Testis (tissue), 3 donors: ENCODE results near the gene SMAD7. TPM values are rescaled to one million over a fixed set of nuclear protein-coding genes. Genes with fewer than 3 reads are reported as not detected.

Source experiments
- DNase-seq: peaks from one replicate; pipeline ENCODE4 v3.0.0-alpha.2; 2019
- H3K27ac ChIP-seq, 2 donors: fragments of 200-600 bp; sonication (generic); one replicate each; pipeline ENCODE4 v1.5.1; 2019
- H3K27me3 ChIP-seq: fragments of 200-600 bp; sonication (generic); one replicate; pipeline ENCODE4 v1.5.1; 2019
- H3K36me3 ChIP-seq: fragments of 200-600 bp; sonication (generic); one replicate; pipeline ENCODE4 v1.5.1; 2017; ENCODE audit warnings: low read depth; ENCODE audit errors: missing control alignments
- H3K4me1 ChIP-seq: fragments of 200-600 bp; sonication (generic); one replicate; pipeline ENCODE4 v1.5.1; 2019
- H3K4me3 ChIP-seq, 2 donors: fragments of 200-600 bp; sonication (generic); one replicate each; pipeline ENCODE4 v1.5.1; 2017 to 2019
- H3K9me3 ChIP-seq: fragments of 200-600 bp; sonication (generic); one replicate; pipeline ENCODE4 v1.5.1; 2017
- CTCF ChIP-seq, 3 experiments: fragments of 450-650 bp in 2 of 3; fragments of 200-600 bp in 1 of 3; sonication (generic) in 1 of 3; IDR thresholded peaks; one replicate each; pipeline ENCODE4 v1.5.1; 2016 to 2019; ENCODE audit warnings: antibody characterized with exemption in 3 of 3, mild to moderate bottlenecking in 2 of 3, moderate library complexity in 1 of 3
- POLR2A ChIP-seq: fragments of 450-650 bp; IDR thresholded peaks from one replicate; pipeline ENCODE4 v1.6.1; 2017; ENCODE audit warnings: antibody characterized with exemption, mild to moderate bottlenecking, moderate library complexity
- WGBS, 2 donors: methylation state at CpG; one replicate each; pipeline ENCODE4 v1.1.5; 2018; 5-methylcytosine and 5-hydroxymethylcytosine counted together
- intact Hi-C: fragments of 100-400 bp; cut with DNase I; formaldehyde crosslinking; loops from one replicate; pipeline ENCODE4 v1.15.1; 2023; ENCODE audit warnings: low total_unique reads
- polyA plus RNA-seq: library from polyadenylated mRNA; stranded (reverse); fragments of 350-450 nt; fragmentation: Illumina TruSeq; extraction: RNeasy Lipid Tissue Mini Kit (QIAGEN cat#74804); gene quantifications from one replicate; pipeline ENCODE4 v1.2.3, GENCODE V29; 2014; ENCODE audit warnings: low read depth, low replicate concordance; ENCODE audit not compliant: insufficient read depth
- total RNA-seq, 2 donors: library from RNA; depleted of rRNA; stranded (reverse); fragments of >200 nt; gene quantifications; one replicate each; pipeline ENCODE4 v1.2.3, GENCODE V29; 2016

Gene SMAD7
- total and polyA plus RNA-seq, 3 donors from 2014 or later: 7.5 to 14.6 (median 9.8) TPM

- Histone ChIP-seq H3K9me3 (no peaks in the 10 kb centered on the region), H3K36me3 (no peaks in the 10 kb centered on the region), H3K4me1 (no peaks in the 10 kb centered on the region), H3K27me3 (no peaks in the 10 kb centered on the region), H3K27ac (no peak overlapping the region), H3K4me3 (no peak overlapping the region)
- no peak for DNase-seq
- WGBS, 2 donors: 90 to 93% methylated on average over 4 to 8 of the region's 8 CpGs
- intact Hi-C loops: no loop called here
- no peak for TF ChIP-seq POLR2A
- no peak for TF ChIP-seq CTCF (IDR thresholded peaks at IDR 0.05)
Measured at GRCh38 chr18:48996901-48997463, 46.2 kb upstream of the SMAD7 start.

GRCh38 chr18:48996041-48996440 is 45.3 kb upstream of the SMAD7 start:
- no peaks in the 10 kb centered on the region for H3K36me3 ChIP-seq
- WGBS, 2 donors: 95 to 99% methylated on average over 4 of the region's 4 CpGs
- H3K27ac ChIP-seq: no peak overlapping the region
- no peaks in the 10 kb centered on the region for H3K4me1 ChIP-seq
- intact Hi-C loops: no loop called here
- no peaks in the 10 kb centered on the region for H3K9me3 ChIP-seq
- TF ChIP-seq CTCF (IDR thresholded peaks at IDR 0.05) (no peak), POLR2A (no peak)
- DNase-seq: no peak
- no peak overlapping the region for H3K4me3 ChIP-seq
- H3K27me3 ChIP-seq: no peaks in the 10 kb centered on the region

- DNase-seq: no peak
- WGBS, 2 donors: 95 to 96% methylated on average over 19 to 20 of the region's 20 CpGs
- Histone ChIP-seq H3K27ac (no peak overlapping the region), H3K4me1 (peaks cover 5% of the 10 kb centered on the region), H3K27me3 (no peaks in the 10 kb centered on the region), H3K9me3 (no peaks in the 10 kb centered on the region), H3K36me3 (no peaks in the 10 kb centered on the region), H3K4me3 (no peak overlapping the region)
- intact Hi-C loops: no loop called here
- TF ChIP-seq POLR2A: no peak
- no peak for TF ChIP-seq CTCF (IDR thresholded peaks at IDR 0.05)
Measured at GRCh38 chr18:48994926-48995835, 44.4 kb upstream of the SMAD7 start.

GRCh38 chr18:48994044-48994651 is 43.4 kb upstream of the SMAD7 start:
- H3K9me3 ChIP-seq: no peaks in the 10 kb centered on the region
- peaks cover 5% of the 10 kb centered on the region for H3K4me1 ChIP-seq
- no peak for TF ChIP-seq CTCF (IDR thresholded peaks at IDR 0.05)
- TF ChIP-seq POLR2A: no peak
- WGBS, 2 donors: 49 to 60% methylated on average over 15 of the region's 15 CpGs
- intact Hi-C loops: no loop called here
- no peak overlapping the region for H3K4me3 ChIP-seq
- no peak overlapping the region for H3K27ac ChIP-seq
- no peak for DNase-seq
- no peaks in the 10 kb centered on the region for H3K36me3 ChIP-seq
- H3K27me3 ChIP-seq: no peaks in the 10 kb centered on the region
